HepG2 (cell line): ENCODE results near the gene ANKMY2. TPM values are rescaled to one million over a fixed set of nuclear protein-coding genes. Genes with fewer than 3 reads are reported as not detected.

Experiments used
- AHDC1 ChIP-seq: sonication (generic); formaldehyde crosslinking; IDR thresholded peaks from 2 replicates; pipeline ENCODE4 v1.5.1; 2020; ENCODE audit warnings: mild to moderate bottlenecking, missing genetic modification reagents, borderline replicate concordance
- DZIP1 ChIP-seq: sonication (generic); formaldehyde crosslinking; IDR thresholded peaks from 2 replicates; pipeline ENCODE4 v1.5.0; 2020; ENCODE audit warnings: mild to moderate bottlenecking, missing genetic modification reagents
- polyA plus RNA-seq, 8 experiments: library from polyadenylated mRNA; depleted of rRNA in 3 of 8; stranded (reverse) in 7 of 8; unstranded in 1 of 8; fragments of >200 nt; fragmentation: Illumina TruSeq in 4 of 8; extraction: Trizol in 4 of 8; gene quantifications; 2 replicates each; pipeline versions ENCODE4 v1.2.1 to v1.2.3, GENCODE V29; 2011 to 2016; ENCODE audit warnings: low read depth in 4 of 8, missing spikeins in 1 of 8, mixed read lengths in 1 of 8; ENCODE audit not compliant: insufficient read depth in 1 of 8
- total RNA-seq, 5 experiments: library from RNA; depleted of rRNA; stranded (reverse); fragments of >200 nt; fragmentation: Illumina TruSeq; extraction: Trizol; gene quantifications; 2 replicates each; pipeline ENCODE4 v1.2.3, GENCODE V29; 2016; ENCODE audit warnings: low read depth in 1 of 5

Gene ANKMY2
- total and polyA plus RNA-seq, 2 of the 13 experiments (the other 11 are each of a cell fraction or from before 2014, with no cell fraction given) = 12.2 to 21.6 TPM

GRCh38 chr7:16645593-16646471, at the start of gene ANKMY2, which contains the start of gene BZW2 (continued):
- no peak for TF ChIP-seq DZIP1 (CRISPR knock-in tag)
- TF ChIP-seq AHDC1 = no peak
- TF ChIP-seq, all 625 proteins: peak for 303
